ENCODE data around the gene TMEM54.

DNA sequence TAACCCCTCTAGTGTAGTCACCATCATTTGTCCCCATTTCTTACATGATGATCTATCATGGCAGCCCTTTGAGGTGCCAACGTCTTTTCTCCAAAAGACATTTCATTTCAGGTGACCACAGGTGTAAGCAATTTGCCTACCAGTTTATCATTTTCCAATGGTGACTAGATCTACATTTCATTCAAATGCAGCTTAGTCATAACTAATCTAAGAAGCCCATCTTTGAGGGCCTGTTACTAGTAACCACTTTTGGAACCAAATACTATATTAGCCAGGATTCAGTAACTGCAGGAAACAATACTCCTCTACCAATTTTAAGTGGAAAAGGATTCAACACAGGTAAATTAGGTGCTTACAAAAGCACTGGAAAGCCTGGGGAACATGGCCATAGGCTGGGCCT is 30.6 kb upstream of the TMEM54 start:
- TF ChIP-seq FOXK2 (IDR thresholded peaks at IDR 0.05) (no peak), BHLHE40 (IDR thresholded peaks at IDR 0.05; ENCODE audit: borderline replicate concordance) (no peak)
